Measurements from ENCODE around the gene TPTE. TPM values are rescaled to one million over a fixed set of nuclear protein-coding genes. Genes with fewer than 3 reads are reported as not detected.
"Not testable (repeated sequence)": the region's sequence is repeated elsewhere in the genome, so short reads cannot be mapped to it uniquely, and the experiment has no call there.

TPTE gene
- total RNA-seq, 2 experiments from 2014 or later = not detected

- H3K9me3 Mint-ChIP-seq = peaks cover 22% of the 10 kb centered on the region
- not testable (repeated sequence) for H3K27ac Mint-ChIP-seq, H3K4me1 Mint-ChIP-seq, H3K36me3 Mint-ChIP-seq, H3K27me3 Mint-ChIP-seq, DNase-seq, H3K4me3 Mint-ChIP-seq
Observed at GRCh38 chr21:10574531-10575310, 53.3 kb downstream of the TPTE start.

DNA sequence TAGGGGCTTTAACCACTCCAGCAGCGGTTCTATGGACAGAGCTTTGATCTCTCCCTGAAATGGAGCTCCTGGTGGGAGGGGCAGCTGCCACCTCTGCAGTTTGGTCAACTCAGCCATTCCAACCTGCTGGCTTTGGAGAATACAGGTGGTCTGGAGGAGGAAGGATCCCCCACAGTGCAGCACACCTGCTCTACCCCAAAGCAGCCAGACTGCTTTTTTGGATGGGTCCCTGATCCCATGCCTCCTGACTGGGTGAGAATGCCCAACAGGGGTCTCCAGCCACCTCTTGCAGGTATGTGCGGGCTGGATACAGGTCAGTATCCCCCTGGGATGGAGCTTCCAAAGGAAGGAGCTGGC is 53.9 kb downstream of the TPTE start:
- Mint-ChIP-seq H3K4me3 (no peak overlapping the region), H3K36me3 (no peaks in the 10 kb centered on the region), H3K27me3 (no peaks in the 10 kb centered on the region), H3K9me3 (peaks cover 21% of the 10 kb centered on the region), H3K4me1 (no peaks in the 10 kb centered on the region), H3K27ac (no peak overlapping the region)
- no peak for DNase-seq

DNA sequence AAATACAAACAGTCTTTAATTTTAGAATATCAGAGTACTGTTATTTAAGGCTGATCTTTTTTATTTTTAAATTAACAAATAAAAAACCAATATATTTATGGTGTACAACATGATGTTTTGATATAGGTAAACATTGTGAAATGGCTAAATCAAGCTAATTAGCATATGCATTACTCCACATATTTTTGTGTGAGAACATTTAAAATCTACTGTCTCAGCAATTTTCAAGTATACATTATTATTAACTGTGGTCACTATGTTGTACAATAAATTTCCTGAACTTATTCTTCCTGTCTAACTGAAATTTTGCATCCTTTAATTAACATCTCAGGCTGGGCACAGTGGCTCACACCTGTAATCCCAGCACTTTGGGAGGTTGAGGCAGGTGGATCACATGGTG is 57.5 kb downstream of the TPTE start:
- peaks cover 20% of the 10 kb centered on the region for H3K9me3 Mint-ChIP-seq
- H3K4me3 Mint-ChIP-seq, H3K36me3 Mint-ChIP-seq, H3K27me3 Mint-ChIP-seq, DNase-seq, H3K27ac Mint-ChIP-seq, H3K4me1 Mint-ChIP-seq: not testable (repeated sequence)

DNA sequence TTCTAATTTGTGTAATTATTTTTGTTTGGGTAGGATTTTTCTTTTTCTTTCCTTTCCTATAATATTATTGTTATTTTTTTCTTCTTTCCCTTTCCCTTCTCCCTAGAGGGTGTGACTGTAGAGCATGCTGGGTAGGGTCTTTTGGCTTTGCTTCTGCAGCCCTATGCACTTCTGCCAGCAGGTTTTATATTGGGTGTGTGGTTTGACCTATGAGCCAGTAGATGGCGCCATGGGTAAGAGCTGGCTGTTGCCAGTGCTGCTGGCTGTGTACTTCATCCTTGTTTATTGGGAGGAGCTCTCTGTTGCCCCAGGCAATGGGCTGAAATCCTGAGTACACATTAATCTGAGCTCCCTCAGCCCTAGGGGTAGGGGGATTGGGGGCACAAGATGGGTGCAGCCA is 67.7 kb downstream of the TPTE start:
- H3K9me3 Mint-ChIP-seq = peaks cover 13% of the 10 kb centered on the region
- not testable (repeated sequence) for H3K27me3 Mint-ChIP-seq, H3K36me3 Mint-ChIP-seq, DNase-seq, H3K4me1 Mint-ChIP-seq, H3K4me3 Mint-ChIP-seq, H3K27ac Mint-ChIP-seq

- H3K4me1 Mint-ChIP-seq, H3K9me3 Mint-ChIP-seq, H3K4me3 Mint-ChIP-seq, H3K27ac Mint-ChIP-seq, H3K36me3 Mint-ChIP-seq, DNase-seq, H3K27me3 Mint-ChIP-seq: not testable (repeated sequence)
Observed at GRCh38 chr21:10607074-10607473, 85.7 kb downstream of the TPTE start.

DNA sequence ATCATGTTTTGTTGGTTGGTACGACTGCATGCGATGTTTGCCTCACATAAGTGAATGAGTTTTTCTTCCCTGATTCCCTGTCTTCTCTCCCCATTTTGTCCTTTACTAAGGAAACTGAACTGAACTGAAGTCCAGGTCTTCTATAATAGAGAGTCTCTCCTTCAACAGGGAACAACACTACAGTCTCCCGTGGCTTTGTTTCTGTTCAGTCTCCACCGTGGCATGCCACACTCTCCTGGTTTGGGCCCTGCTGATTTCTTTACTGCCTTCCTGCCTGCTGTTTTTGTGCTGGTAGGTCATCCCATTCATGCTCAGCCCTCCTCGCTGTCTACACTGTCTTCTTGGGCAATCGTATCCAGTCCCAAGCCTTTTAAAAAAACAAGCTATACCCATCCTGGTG is 92.9 kb downstream of the TPTE start:
- not testable (repeated sequence) for H3K4me1 Mint-ChIP-seq, H3K9me3 Mint-ChIP-seq, H3K27me3 Mint-ChIP-seq, H3K4me3 Mint-ChIP-seq, H3K27ac Mint-ChIP-seq, H3K36me3 Mint-ChIP-seq, DNase-seq

DNA sequence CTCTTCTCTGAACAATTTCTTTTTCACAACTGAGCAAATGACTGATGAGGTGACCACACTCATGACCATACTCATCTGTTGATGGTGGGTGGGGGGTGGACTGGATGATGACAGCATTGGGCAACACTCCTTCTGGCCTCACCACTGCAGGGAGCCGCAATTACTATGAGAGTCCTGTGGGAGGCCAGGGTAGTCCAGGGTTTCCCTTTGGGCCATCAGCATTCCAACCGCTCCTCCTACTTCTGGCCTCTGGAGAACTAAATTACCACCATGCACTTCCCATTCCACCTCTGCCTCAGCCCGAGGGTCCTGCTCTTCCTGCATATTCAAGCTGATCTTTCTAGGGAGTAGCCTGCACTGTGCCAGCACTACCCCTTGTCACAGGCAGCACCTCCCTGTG is 94.7 kb downstream of the TPTE start:
- not testable (repeated sequence) for H3K4me1 Mint-ChIP-seq, H3K9me3 Mint-ChIP-seq, DNase-seq, H3K36me3 Mint-ChIP-seq, H3K4me3 Mint-ChIP-seq, H3K27me3 Mint-ChIP-seq, H3K27ac Mint-ChIP-seq

DNA sequence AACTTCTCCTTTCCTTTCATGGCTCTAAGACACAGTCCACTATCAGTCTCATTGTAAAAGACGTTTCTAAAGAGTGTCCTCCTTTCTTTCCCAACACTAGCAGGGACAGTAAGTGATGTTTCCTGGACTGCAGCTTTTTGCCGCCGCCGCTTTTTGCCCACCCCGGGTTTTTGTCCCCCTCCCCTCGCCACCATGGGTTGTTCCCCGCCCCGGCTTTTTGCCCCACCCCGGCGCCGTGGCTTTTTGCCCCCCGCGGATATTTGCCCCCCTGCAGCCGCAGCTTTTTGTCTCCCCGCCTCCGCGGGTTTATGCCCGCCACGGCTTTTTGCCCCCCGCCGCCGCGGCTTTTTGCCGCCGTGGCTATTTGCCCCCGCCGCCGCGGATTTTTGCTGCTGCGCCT is 95.2 kb downstream of the TPTE start:
- no peaks in the 10 kb centered on the region for H3K27me3 Mint-ChIP-seq
- no peak for DNase-seq

DNA sequence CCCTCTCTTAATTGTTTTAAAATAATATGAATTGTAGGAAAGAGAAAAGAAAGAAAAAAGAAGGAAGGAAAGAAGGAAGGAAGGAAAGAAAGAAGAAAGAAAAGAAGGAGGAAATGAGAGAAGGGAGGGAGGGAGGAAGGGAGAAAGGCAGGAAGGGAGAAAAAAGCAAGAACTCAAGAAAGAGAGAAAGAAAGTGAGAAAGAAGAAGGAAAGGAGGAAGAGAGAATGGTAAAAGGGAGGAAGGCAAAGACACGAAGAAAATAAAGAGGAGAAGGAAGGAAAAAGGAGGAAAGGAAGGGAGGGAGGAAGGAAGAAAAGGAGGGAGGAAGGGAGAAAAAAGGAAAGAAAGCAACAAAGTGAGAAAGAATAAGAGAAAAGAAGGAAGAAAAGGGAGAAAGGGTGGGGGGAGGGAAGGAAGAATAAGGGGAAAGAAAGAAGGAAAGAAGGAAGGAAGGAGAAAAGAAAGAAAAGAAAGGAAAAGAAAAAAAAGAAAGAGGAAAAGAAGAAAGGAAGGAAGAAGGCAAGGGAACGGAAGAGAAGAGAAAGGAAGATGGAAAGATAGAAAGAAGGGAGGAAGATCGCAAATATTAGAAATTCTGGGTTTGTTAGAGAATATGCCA is 95.9 kb downstream of the TPTE start:
- H3K36me3 Mint-ChIP-seq, H3K27ac Mint-ChIP-seq, H3K4me3 Mint-ChIP-seq, H3K4me1 Mint-ChIP-seq, H3K9me3 Mint-ChIP-seq, DNase-seq, H3K27me3 Mint-ChIP-seq: not testable (repeated sequence)

More for the DNA sequence above, 95.2 kb downstream of the TPTE start:
- Mint-ChIP-seq H3K4me1 (no peaks in the 10 kb centered on the region), H3K9me3 (no peaks in the 10 kb centered on the region), H3K4me3 (no peak overlapping the region), H3K36me3 (no peaks in the 10 kb centered on the region), H3K27ac (no peak overlapping the region)

GRCh38 chr21:10627316-10627863 is 106.0 kb downstream of the TPTE start:
- no peaks in the 10 kb centered on the region for H3K27me3 Mint-ChIP-seq
- H3K4me3 Mint-ChIP-seq = no peak overlapping the region
- H3K9me3 Mint-ChIP-seq = no peaks in the 10 kb centered on the region
- H3K4me1 Mint-ChIP-seq = no peaks in the 10 kb centered on the region
- H3K36me3 Mint-ChIP-seq = no peaks in the 10 kb centered on the region
- no peak for DNase-seq
- H3K27ac Mint-ChIP-seq = no peak overlapping the region

DNA sequence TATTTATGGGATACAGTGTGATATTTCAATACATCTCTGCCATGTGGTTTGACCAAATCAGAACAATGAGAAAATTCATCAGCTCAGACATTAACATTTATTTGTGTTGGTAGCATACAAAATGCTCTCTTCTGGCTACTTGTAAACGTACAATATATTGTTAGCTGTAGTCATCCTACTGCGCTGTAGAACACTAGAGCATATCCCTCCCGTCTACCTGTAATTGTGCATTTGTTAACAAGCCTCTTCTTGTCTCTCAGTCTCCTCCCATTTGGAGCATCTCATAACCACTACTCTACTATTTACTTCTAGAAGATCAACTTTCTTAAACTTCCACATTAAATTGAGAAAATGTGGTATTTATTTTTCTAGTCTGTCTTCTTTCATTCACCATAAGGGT is 107.9 kb downstream of the TPTE start:
- not testable (repeated sequence) for DNase-seq, H3K27me3 Mint-ChIP-seq, H3K4me1 Mint-ChIP-seq, H3K9me3 Mint-ChIP-seq, H3K27ac Mint-ChIP-seq, H3K36me3 Mint-ChIP-seq, H3K4me3 Mint-ChIP-seq

- not testable (repeated sequence) for H3K9me3 Mint-ChIP-seq, H3K27me3 Mint-ChIP-seq, H3K36me3 Mint-ChIP-seq, H3K4me3 Mint-ChIP-seq, H3K27ac Mint-ChIP-seq, DNase-seq, H3K4me1 Mint-ChIP-seq
Observed at GRCh38 chr21:10630829-10631228, 109.4 kb downstream of the TPTE start.

DNA sequence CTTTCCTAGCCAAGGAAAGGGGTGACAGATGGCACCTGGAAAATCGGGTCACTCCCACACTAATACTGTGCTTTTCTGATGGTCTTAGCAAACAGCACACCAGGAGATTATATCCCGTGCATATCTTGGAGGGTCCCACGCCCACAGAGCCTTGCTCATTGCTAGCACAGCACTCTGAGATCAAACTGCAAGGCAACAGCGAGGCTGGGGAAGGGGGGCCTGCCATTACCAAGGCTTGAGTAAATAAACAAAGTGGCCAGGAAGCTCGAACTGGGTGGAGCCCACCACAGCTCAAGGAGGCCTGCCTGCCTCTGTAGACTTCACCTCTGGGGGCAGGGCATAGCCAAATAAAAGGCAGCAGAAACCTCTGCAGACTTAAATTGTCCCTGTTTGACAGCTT is 109.9 kb downstream of the TPTE start:
- not testable (repeated sequence) for H3K4me3 Mint-ChIP-seq, H3K9me3 Mint-ChIP-seq, H3K36me3 Mint-ChIP-seq, DNase-seq, H3K27ac Mint-ChIP-seq, H3K27me3 Mint-ChIP-seq, H3K4me1 Mint-ChIP-seq

DNA sequence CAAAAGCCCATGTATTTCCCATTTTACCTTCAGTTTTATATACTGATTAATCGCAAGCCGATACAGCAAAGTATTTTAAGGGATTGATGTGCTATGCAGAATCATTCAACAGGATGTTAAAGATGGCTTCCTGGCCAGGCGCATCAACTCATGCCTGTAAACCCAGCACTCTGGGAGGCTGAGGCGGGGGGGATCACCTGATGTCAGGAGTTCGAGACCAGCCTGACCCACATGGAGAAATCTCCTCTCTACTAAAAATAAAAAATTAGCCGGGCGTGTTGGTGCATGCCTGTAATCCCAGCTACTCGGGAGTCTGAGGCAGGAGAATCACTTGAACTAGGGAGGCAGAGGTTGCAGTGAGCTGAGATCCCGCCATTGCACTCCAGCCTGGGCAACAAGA is 116.8 kb downstream of the TPTE start:
- not testable (repeated sequence) for H3K27me3 Mint-ChIP-seq, H3K27ac Mint-ChIP-seq, H3K36me3 Mint-ChIP-seq, H3K4me3 Mint-ChIP-seq, H3K9me3 Mint-ChIP-seq, H3K4me1 Mint-ChIP-seq, DNase-seq

GRCh38 chr21:10639123-10639522 is 117.7 kb downstream of the TPTE start:
- Mint-ChIP-seq H3K4me3 (no peak overlapping the region), H3K9me3 (peaks cover 1% of the 10 kb centered on the region)
- no peak for DNase-seq

GRCh38 chr21:10639746-10640145 is 118.4 kb downstream of the TPTE start:
- H3K9me3 Mint-ChIP-seq, H3K27me3 Mint-ChIP-seq, H3K4me1 Mint-ChIP-seq, H3K36me3 Mint-ChIP-seq, DNase-seq, H3K27ac Mint-ChIP-seq, H3K4me3 Mint-ChIP-seq: not testable (repeated sequence)

More at GRCh38 chr21:10639123-10639522, 117.7 kb downstream of the TPTE start:
- no peaks in the 10 kb centered on the region for H3K36me3 Mint-ChIP-seq
- no peaks in the 10 kb centered on the region for H3K4me1 Mint-ChIP-seq
- H3K27ac Mint-ChIP-seq = no peak overlapping the region
- H3K27me3 Mint-ChIP-seq = no peaks in the 10 kb centered on the region

Measured in activated naive CD8-positive, alpha-beta T cell treated with anti-CD3 and anti-CD28 coated beads for 36 hours (primary cell).